ENCODE measurements around the gene NDUFC2.
"Not testable (repeated sequence)": the region's sequence is repeated elsewhere in the genome, so short reads cannot be mapped to it uniquely, and the experiment has no call there.

Gene NDUFC2

DNA sequence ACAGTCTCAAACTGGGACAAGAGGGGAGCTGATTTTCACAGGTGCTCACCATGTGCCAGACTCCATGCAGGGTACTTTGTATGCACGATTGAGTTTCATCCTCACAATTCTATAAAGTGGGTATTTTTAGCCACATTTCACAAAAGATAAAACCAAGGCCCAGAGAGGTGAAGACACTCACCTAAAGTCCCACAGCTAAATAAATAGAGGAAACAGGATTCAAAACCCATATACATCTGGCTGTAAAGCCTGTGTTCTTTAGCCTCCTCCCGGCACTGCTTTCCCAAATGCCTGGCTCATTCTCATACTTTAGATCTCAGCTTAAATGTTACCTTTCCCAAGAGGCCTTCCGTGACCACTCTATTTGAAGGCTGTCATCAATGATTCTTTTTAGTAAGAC, 43.3 kb downstream of the NDUFC2 start:
- Histone ChIP-seq H3K9me3 (ENCODE audit: control insufficient read depth, low read depth, low read length) (no peaks in the 10 kb centered on the region), H3K4me1 (ENCODE audit: control insufficient read depth, low read depth, low read length) (no peaks in the 10 kb centered on the region), H3K4me3 (ENCODE audit: low read length) (no peak overlapping the region), H3K36me3 (ENCODE audit: control insufficient read depth, low read depth, low read length) (no peaks in the 10 kb centered on the region), H3K9ac (ENCODE audit: low read length) (no peak overlapping the region), H3K27me3 (ENCODE audit: control insufficient read depth, insufficient read depth, low read length) (no peaks in the 10 kb centered on the region), H3K27ac (ENCODE audit: low read length) (no peak overlapping the region)

GRCh38 chr11:78034623-78035022, 45.0 kb downstream of the NDUFC2 start:
- Histone ChIP-seq H3K36me3 (ENCODE audit: control insufficient read depth, low read depth, low read length) (no peaks in the 10 kb centered on the region), H3K9me3 (ENCODE audit: control insufficient read depth, low read depth, low read length) (no peaks in the 10 kb centered on the region), H3K4me1 (ENCODE audit: control insufficient read depth, low read depth, low read length) (no peaks in the 10 kb centered on the region)

GRCh38 chr11:78033040-78033439, 46.6 kb downstream of the NDUFC2 start:
- H3K27me3 ChIP-seq (ENCODE audit: control insufficient read depth, insufficient read depth, low read length) = no peaks in the 10 kb centered on the region
- no peaks in the 10 kb centered on the region for H3K9me3 ChIP-seq (ENCODE audit: control insufficient read depth, low read depth, low read length)
- H3K4me1 ChIP-seq (ENCODE audit: control insufficient read depth, low read depth, low read length) = no peaks in the 10 kb centered on the region
- no peak overlapping the region for H3K9ac ChIP-seq (ENCODE audit: low read length)
- no peak overlapping the region for H3K27ac ChIP-seq (ENCODE audit: low read length)
- no peak overlapping the region for H3K4me3 ChIP-seq (ENCODE audit: low read length)
- no peaks in the 10 kb centered on the region for H3K36me3 ChIP-seq (ENCODE audit: control insufficient read depth, low read depth, low read length)

More at GRCh38 chr11:78034623-78035022, 45.0 kb downstream of the NDUFC2 start:
- Histone ChIP-seq H3K27me3 (ENCODE audit: control insufficient read depth, insufficient read depth, low read length) (no peaks in the 10 kb centered on the region), H3K9ac (ENCODE audit: low read length) (no peak overlapping the region), H3K27ac (ENCODE audit: low read length) (no peak overlapping the region), H3K4me3 (ENCODE audit: low read length) (no peak overlapping the region)

DNA sequence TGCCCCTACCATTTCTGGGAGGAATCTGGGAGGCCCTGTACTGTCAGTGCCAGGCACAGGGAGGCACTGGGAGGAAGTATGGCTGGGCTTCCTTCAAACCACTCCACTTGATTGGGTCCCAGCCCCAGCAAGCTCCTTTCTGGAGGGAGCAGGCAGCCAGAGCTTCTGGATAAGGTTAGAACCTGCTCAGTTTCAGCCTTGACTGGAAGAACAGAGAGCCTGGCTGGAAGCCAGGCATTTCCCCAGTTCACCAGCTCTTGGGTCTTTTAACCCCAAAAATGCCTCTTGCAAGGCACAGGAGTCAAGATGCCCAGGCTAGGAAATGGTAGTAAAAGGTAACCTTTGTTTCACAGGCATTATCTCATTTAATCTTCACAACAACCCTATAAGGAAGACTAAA, 47.6 kb downstream of the NDUFC2 start:
- Histone ChIP-seq H3K36me3 (ENCODE audit: control insufficient read depth, low read depth, low read length) (no peaks in the 10 kb centered on the region), H3K4me3 (ENCODE audit: low read length) (no peak overlapping the region), H3K9me3 (ENCODE audit: control insufficient read depth, low read depth, low read length) (no peaks in the 10 kb centered on the region), H3K27me3 (ENCODE audit: control insufficient read depth, insufficient read depth, low read length) (no peaks in the 10 kb centered on the region), H3K27ac (ENCODE audit: low read length) (no peak overlapping the region), H3K4me1 (ENCODE audit: control insufficient read depth, low read depth, low read length) (no peaks in the 10 kb centered on the region), H3K9ac (ENCODE audit: low read length) (no peak overlapping the region)

DNA sequence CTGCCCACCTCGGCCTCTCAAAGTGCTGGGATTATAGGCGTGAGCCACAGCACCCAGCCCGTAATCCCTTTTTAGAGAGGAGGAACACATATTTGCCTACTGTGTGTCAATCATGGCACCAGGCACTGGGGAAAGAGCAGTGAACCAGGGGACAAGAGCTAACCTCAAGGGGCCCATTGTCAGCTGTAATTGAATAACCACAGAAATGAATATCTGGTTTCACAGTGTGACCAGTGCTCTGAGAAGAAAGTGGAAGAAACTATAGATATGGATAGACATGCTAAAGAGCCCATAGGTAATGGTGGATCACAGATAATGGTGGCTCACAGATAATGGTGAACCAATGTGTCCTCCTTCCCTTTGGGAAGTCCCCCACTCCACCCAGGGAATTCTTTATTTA, 48.0 kb downstream of the NDUFC2 start:
- no peak overlapping the region for H3K27ac ChIP-seq (ENCODE audit: low read length)
- H3K4me3 ChIP-seq (ENCODE audit: low read length) = no peak overlapping the region
- H3K9ac ChIP-seq (ENCODE audit: low read length) = no peak overlapping the region

GRCh38 chr11:78030429-78031325, 49.0 kb downstream of the NDUFC2 start:
- H3K4me3 ChIP-seq (ENCODE audit: low read length) = no peak overlapping the region
- H3K27me3 ChIP-seq (ENCODE audit: control insufficient read depth, insufficient read depth, low read length) = no peaks in the 10 kb centered on the region
- no peak overlapping the region for H3K27ac ChIP-seq (ENCODE audit: low read length)
- no peaks in the 10 kb centered on the region for H3K36me3 ChIP-seq (ENCODE audit: control insufficient read depth, low read depth, low read length)
- no peaks in the 10 kb centered on the region for H3K4me1 ChIP-seq (ENCODE audit: control insufficient read depth, low read depth, low read length)
- no peak overlapping the region for H3K9ac ChIP-seq (ENCODE audit: low read length)
- no peaks in the 10 kb centered on the region for H3K9me3 ChIP-seq (ENCODE audit: control insufficient read depth, low read depth, low read length)

More for the DNA sequence above, 48.0 kb downstream of the NDUFC2 start:
- Histone ChIP-seq H3K36me3 (ENCODE audit: control insufficient read depth, low read depth, low read length) (no peaks in the 10 kb centered on the region), H3K4me1 (ENCODE audit: control insufficient read depth, low read depth, low read length) (no peaks in the 10 kb centered on the region), H3K9me3 (ENCODE audit: control insufficient read depth, low read depth, low read length) (no peaks in the 10 kb centered on the region), H3K27me3 (ENCODE audit: control insufficient read depth, insufficient read depth, low read length) (no peaks in the 10 kb centered on the region)

DNA sequence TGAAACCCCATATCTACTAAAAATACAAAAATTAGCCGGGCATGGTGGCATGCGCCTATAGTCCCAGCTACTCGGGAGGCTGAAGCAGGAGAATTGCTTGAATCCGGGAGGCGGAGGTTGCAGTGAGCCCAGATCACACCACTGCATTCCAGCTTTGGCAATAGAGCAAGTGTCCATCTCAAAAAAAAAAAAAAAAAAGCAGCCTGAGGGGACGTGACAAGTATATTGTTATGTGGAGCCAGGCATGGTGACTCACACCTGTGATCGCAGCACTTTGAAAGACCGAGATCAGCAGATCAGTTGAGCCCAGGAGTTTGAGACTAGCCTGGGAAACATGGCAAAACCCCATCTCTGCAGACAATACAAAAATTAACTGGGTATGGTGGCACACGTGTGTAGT, 51.2 kb downstream of the NDUFC2 start:
- H3K27ac ChIP-seq (ENCODE audit: low read length); H3K27me3 ChIP-seq (ENCODE audit: control insufficient read depth, insufficient read depth, low read length); H3K4me1 ChIP-seq (ENCODE audit: control insufficient read depth, low read depth, low read length); H3K4me3 ChIP-seq (ENCODE audit: low read length); H3K9me3 ChIP-seq (ENCODE audit: control insufficient read depth, low read depth, low read length); H3K9ac ChIP-seq (ENCODE audit: low read length); H3K36me3 ChIP-seq (ENCODE audit: control insufficient read depth, low read depth, low read length): not testable (repeated sequence)

DNA sequence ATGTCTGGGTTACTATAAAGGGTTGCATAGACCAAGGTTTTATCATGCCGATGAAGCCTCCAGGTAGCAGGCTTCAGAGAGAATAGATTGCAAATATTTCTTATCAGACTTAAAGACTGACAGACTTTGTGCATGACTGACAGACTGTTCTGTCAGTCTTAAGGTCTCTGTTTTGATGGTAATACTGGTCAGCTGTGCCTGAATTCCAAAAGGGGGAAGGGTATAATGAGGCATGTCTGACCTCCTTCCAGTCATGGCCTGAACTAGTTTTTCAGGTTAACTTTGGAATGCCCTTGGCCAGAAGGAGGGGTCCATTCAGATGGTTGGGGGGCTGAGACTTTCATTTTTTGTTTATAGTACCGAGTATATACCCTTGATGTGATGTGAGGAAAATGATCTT, 51.9 kb downstream of the NDUFC2 start:
- Histone ChIP-seq H3K4me3 (ENCODE audit: low read length) (no peak overlapping the region), H3K27me3 (ENCODE audit: control insufficient read depth, insufficient read depth, low read length) (no peaks in the 10 kb centered on the region), H3K4me1 (ENCODE audit: control insufficient read depth, low read depth, low read length) (no peaks in the 10 kb centered on the region), H3K9ac (ENCODE audit: low read length) (no peak overlapping the region), H3K9me3 (ENCODE audit: control insufficient read depth, low read depth, low read length) (no peaks in the 10 kb centered on the region), H3K27ac (ENCODE audit: low read length) (no peak overlapping the region), H3K36me3 (ENCODE audit: control insufficient read depth, low read depth, low read length) (no peaks in the 10 kb centered on the region)

GRCh38 chr11:78025378-78025777, 54.3 kb downstream of the NDUFC2 start:
- H3K27me3 ChIP-seq (ENCODE audit: control insufficient read depth, insufficient read depth, low read length) = no peaks in the 10 kb centered on the region
- H3K27ac ChIP-seq (ENCODE audit: low read length) = no peak overlapping the region
- no peak overlapping the region for H3K4me3 ChIP-seq (ENCODE audit: low read length)
- H3K36me3 ChIP-seq (ENCODE audit: control insufficient read depth, low read depth, low read length) = no peaks in the 10 kb centered on the region
- H3K9ac ChIP-seq (ENCODE audit: low read length) = no peak overlapping the region
- H3K9me3 ChIP-seq (ENCODE audit: control insufficient read depth, low read depth, low read length) = no peaks in the 10 kb centered on the region
- peaks cover 6% of the 10 kb centered on the region for H3K4me1 ChIP-seq (ENCODE audit: control insufficient read depth, low read depth, low read length)

- H3K36me3 ChIP-seq (ENCODE audit: control insufficient read depth, low read depth, low read length) = no peaks in the 10 kb centered on the region
- no peaks in the 10 kb centered on the region for H3K27me3 ChIP-seq (ENCODE audit: control insufficient read depth, insufficient read depth, low read length)
- H3K4me1 ChIP-seq (ENCODE audit: control insufficient read depth, low read depth, low read length) = peaks cover 6% of the 10 kb centered on the region
- H3K27ac ChIP-seq (ENCODE audit: low read length) = no peak overlapping the region
- H3K9me3 ChIP-seq (ENCODE audit: control insufficient read depth, low read depth, low read length) = no peaks in the 10 kb centered on the region
- H3K9ac ChIP-seq (ENCODE audit: low read length) = peak overlapping the region; percentile 35
- peak overlapping the region; percentile 66 for H3K4me3 ChIP-seq (ENCODE audit: low read length)
These were observed 56.2 kb downstream of the NDUFC2 start for GRCh38 chr11:78023426-78023825.

- H3K4me3 ChIP-seq (ENCODE audit: low read length) = peak within 1 kb of the TSS; percentile 66
- peak within 1 kb of the TSS; percentile 35 for H3K9ac ChIP-seq (ENCODE audit: low read length)
These were observed 57.0 kb downstream of the NDUFC2 start, which contains the start of gene KCTD14 for GRCh38 chr11:78022397-78023396. KCTD14 (minus strand) TSS chr11:78023276; CDS start chr11:78023249, 27 bp downstream.

More at GRCh38 chr11:78022397-78023396, 57.0 kb downstream of the NDUFC2 start, which contains the start of gene KCTD14:
- Histone ChIP-seq H3K27me3 (ENCODE audit: control insufficient read depth, insufficient read depth, low read length) (no peaks in the 10 kb centered on the region), H3K9me3 (ENCODE audit: control insufficient read depth, low read depth, low read length) (no peaks in the 10 kb centered on the region), H3K27ac (ENCODE audit: low read length) (no peak within 1 kb of the TSS), H3K36me3 (ENCODE audit: control insufficient read depth, low read depth, low read length) (no peaks in the 10 kb centered on the region), H3K4me1 (ENCODE audit: control insufficient read depth, low read depth, low read length) (peaks cover 6% of the 10 kb centered on the region)
